Ectodermal cell (in vitro differentiated cells): ENCODE measurements around the gene WNT8B.

Experiments used
- H3K27ac ChIP-seq: 2 replicates; pipeline ENCODE4 v1.7.0; 2013; ENCODE audit warnings: mild to moderate bottlenecking, low read depth, low read length; ENCODE audit not compliant: insufficient read depth, poor library complexity, severe bottlenecking
- H3K27me3 ChIP-seq: 2 replicates; pipeline ENCODE4 v1.7.0; 2013; ENCODE audit warnings: mild to moderate bottlenecking, low read length; ENCODE audit not compliant: insufficient read depth, control insufficient read depth, poor library complexity, severe bottlenecking
- H3K36me3 ChIP-seq: one replicate; pipeline ENCODE4 v1.7.0; 2013; ENCODE audit warnings: low read length; ENCODE audit not compliant: control insufficient read depth, insufficient read depth
- H3K4me1 ChIP-seq: one replicate; pipeline ENCODE4 v1.7.0; 2013; ENCODE audit warnings: low read length; ENCODE audit not compliant: control insufficient read depth, insufficient read depth
- H3K4me3 ChIP-seq: 2 replicates; pipeline ENCODE4 v1.7.0; 2013; ENCODE audit warnings: low read depth, low read length, control low read depth; ENCODE audit not compliant: insufficient read depth
- H3K9me3 ChIP-seq: 2 replicates; pipeline ENCODE4 v1.7.0; 2013; ENCODE audit warnings: mild to moderate bottlenecking, low read length, moderate library complexity; ENCODE audit not compliant: control insufficient read depth
- WGBS, 2 experiments: methylation state at CpG; one replicate each; pipeline ENCODE4 v1.1.7; 2013; ENCODE audit warnings: missing lambda C conversion rate in 2 of 2; 5-methylcytosine and 5-hydroxymethylcytosine counted together

WNT8B gene

GRCh38 chr10:100447663-100448062, 15.1 kb upstream of the WNT8B start:
- H3K4me3 ChIP-seq: no peak overlapping the region
- no peaks in the 10 kb centered on the region for H3K36me3 ChIP-seq
- no peak overlapping the region for H3K27ac ChIP-seq
- WGBS, 2 experiments: 89 to 93% methylated on average over 1 of the region's 1 CpG
- no peaks in the 10 kb centered on the region for H3K9me3 ChIP-seq
- H3K4me1 ChIP-seq: no peaks in the 10 kb centered on the region
- peaks cover 3% of the 10 kb centered on the region for H3K27me3 ChIP-seq

- Histone ChIP-seq H3K9me3 (no peaks in the 10 kb centered on the region), H3K36me3 (no peaks in the 10 kb centered on the region), H3K4me3 (no peak overlapping the region), H3K27ac (no peak overlapping the region), H3K27me3 (no peaks in the 10 kb centered on the region), H3K4me1 (no peaks in the 10 kb centered on the region)
- WGBS, 2 experiments: 82 to 91% methylated on average over 2 to 4 of the region's 4 CpGs
Measured at GRCh38 chr10:100448951-100449350, 13.9 kb upstream of the WNT8B start.

GRCh38 chr10:100468322-100468721, 5.5 kb downstream of the WNT8B start:
- H3K4me1 ChIP-seq: no peaks in the 10 kb centered on the region
- H3K27ac ChIP-seq: no peak overlapping the region
- H3K4me3 ChIP-seq: no peak overlapping the region
- peaks cover 86% of the 10 kb centered on the region for H3K27me3 ChIP-seq
- H3K36me3 ChIP-seq: no peaks in the 10 kb centered on the region
- no peaks in the 10 kb centered on the region for H3K9me3 ChIP-seq
- 64% methylated on average over 5 of the region's 5 CpGs for WGBS, 2 experiments

GRCh38 chr10:100468978-100469377, 6.2 kb downstream of the WNT8B start:
- H3K27ac ChIP-seq: no peak overlapping the region
- H3K4me3 ChIP-seq: no peak overlapping the region
- H3K27me3 ChIP-seq: peaks cover 87% of the 10 kb centered on the region
- no peaks in the 10 kb centered on the region for H3K36me3 ChIP-seq
- H3K4me1 ChIP-seq: no peaks in the 10 kb centered on the region
- no peaks in the 10 kb centered on the region for H3K9me3 ChIP-seq

- no peak overlapping the region for H3K27ac ChIP-seq
- no peaks in the 10 kb centered on the region for H3K9me3 ChIP-seq
- no peaks in the 10 kb centered on the region for H3K36me3 ChIP-seq
- no peaks in the 10 kb centered on the region for H3K4me1 ChIP-seq
- WGBS, 2 experiments: 79 to 86% methylated on average over 1 of the region's 1 CpG
- H3K4me3 ChIP-seq: no peak overlapping the region
- peaks cover 86% of the 10 kb centered on the region for H3K27me3 ChIP-seq
Measured at GRCh38 chr10:100469756-100470155, 6.9 kb downstream of the WNT8B start.

GRCh38 chr10:100470367-100470766, 7.6 kb downstream of the WNT8B start:
- H3K36me3 ChIP-seq: no peaks in the 10 kb centered on the region
- no peaks in the 10 kb centered on the region for H3K9me3 ChIP-seq
- H3K4me3 ChIP-seq: no peak overlapping the region
- H3K27me3 ChIP-seq: peaks cover 85% of the 10 kb centered on the region
- WGBS, 2 experiments: 92 to 93% methylated on average over 3 of the region's 3 CpGs
- H3K4me1 ChIP-seq: no peaks in the 10 kb centered on the region
- no peak overlapping the region for H3K27ac ChIP-seq

- H3K27ac ChIP-seq: no peak overlapping the region
- 68 to 74% methylated on average over 5 of the region's 5 CpGs for WGBS, 2 experiments
- H3K9me3 ChIP-seq: no peaks in the 10 kb centered on the region
- peaks cover 85% of the 10 kb centered on the region for H3K27me3 ChIP-seq
- H3K36me3 ChIP-seq: no peaks in the 10 kb centered on the region
- peaks cover 12% of the 10 kb centered on the region for H3K4me1 ChIP-seq
- H3K4me3 ChIP-seq: no peak overlapping the region
Measured at GRCh38 chr10:100477970-100478369, 15.2 kb downstream of the WNT8B start.

GRCh38 chr10:100479037-100479436, 16.2 kb downstream of the WNT8B start:
- H3K27me3 ChIP-seq: peaks cover 85% of the 10 kb centered on the region

GRCh38 chr10:100480002-100480401, 17.2 kb downstream of the WNT8B start:
- peaks cover 32% of the 10 kb centered on the region for H3K4me1 ChIP-seq
- WGBS, 2 experiments: 73 to 76% methylated on average over 2 of the region's 2 CpGs
- no peak overlapping the region for H3K4me3 ChIP-seq
- H3K9me3 ChIP-seq: no peaks in the 10 kb centered on the region
- H3K27ac ChIP-seq: no peak overlapping the region
- peaks cover 88% of the 10 kb centered on the region for H3K27me3 ChIP-seq
- no peaks in the 10 kb centered on the region for H3K36me3 ChIP-seq

More at GRCh38 chr10:100479037-100479436, 16.2 kb downstream of the WNT8B start:
- 72 to 80% methylated on average over 3 to 4 of the region's 4 CpGs for WGBS, 2 experiments
- H3K4me1 ChIP-seq: peaks cover 22% of the 10 kb centered on the region
- H3K36me3 ChIP-seq: no peaks in the 10 kb centered on the region
- H3K4me3 ChIP-seq: no peak overlapping the region
- H3K27ac ChIP-seq: no peak overlapping the region
- no peaks in the 10 kb centered on the region for H3K9me3 ChIP-seq

GRCh38 chr10:100481462-100482081, 18.8 kb downstream of the WNT8B start:
- peaks cover 46% of the 10 kb centered on the region for H3K4me1 ChIP-seq
- no peaks in the 10 kb centered on the region for H3K9me3 ChIP-seq
- H3K36me3 ChIP-seq: no peaks in the 10 kb centered on the region
- no peak overlapping the region for H3K27ac ChIP-seq
- 5 to 6% methylated on average over 19 of the region's 19 CpGs for WGBS, 2 experiments
- peaks cover 87% of the 10 kb centered on the region for H3K27me3 ChIP-seq
- peak overlapping the region; percentile 35 for H3K4me3 ChIP-seq
